ENCODE measurements around the gene CCDC177.

CCDC177 gene

DNA sequence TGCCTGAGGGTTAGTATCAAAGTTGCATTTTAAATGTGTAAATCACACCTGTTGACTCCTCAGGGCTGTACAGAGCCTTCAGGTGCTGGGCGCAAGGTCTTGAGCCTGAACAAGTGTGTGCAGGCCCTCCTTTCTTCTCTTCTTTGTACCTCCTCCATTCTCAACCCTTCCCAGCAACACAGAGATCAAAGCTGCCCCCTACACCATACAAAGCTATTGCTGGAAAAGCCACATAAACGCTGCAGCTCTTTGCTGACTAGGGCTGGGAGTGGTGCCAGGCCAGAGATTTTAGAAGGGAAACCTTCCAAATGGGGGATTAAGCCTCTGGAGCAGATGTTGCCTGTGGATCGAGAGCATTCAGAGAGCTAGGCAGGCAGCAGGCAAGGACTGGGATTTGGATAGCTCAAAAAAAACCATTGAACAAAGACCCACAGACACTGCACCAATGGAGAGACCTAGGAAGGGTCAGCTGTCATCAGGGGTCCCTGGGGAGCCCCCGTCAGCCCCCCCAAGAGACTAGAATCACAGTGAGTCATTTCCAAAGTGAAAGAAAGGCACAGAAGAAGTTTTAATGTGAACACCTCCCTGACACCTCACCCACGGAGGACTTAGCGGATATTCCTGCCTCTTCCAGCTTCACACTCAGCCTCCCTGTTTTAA, 18.5 kb upstream of the CCDC177 start:
- no peak overlapping the region for H3K4me2 ChIP-seq (ENCODE audit: low read depth, low read length, poor library complexity, severe bottlenecking)
- H2AFZ ChIP-seq (ENCODE audit: low read depth, low read length, severe bottlenecking), result no peak overlapping the region
- no peaks in the 10 kb centered on the region for H4K20me1 ChIP-seq (ENCODE audit: low read depth, low read length)
- H3K27me3 ChIP-seq (ENCODE audit: low read length), result no peaks in the 10 kb centered on the region
- no peaks in the 10 kb centered on the region for H3K79me2 ChIP-seq (ENCODE audit: insufficient read depth, low read length)
- H3K9me3 ChIP-seq (ENCODE audit: insufficient read depth, low read length), result no peaks in the 10 kb centered on the region
- H3K36me3 ChIP-seq (ENCODE audit: low read length), result no peaks in the 10 kb centered on the region
- H3K27ac ChIP-seq (ENCODE audit: low read depth, low read length), result no peak overlapping the region
- H3K9ac ChIP-seq (ENCODE audit: low read length), result no peak overlapping the region
- H3K9me2 ChIP-seq (replicated peaks; ENCODE audit: insufficient read depth, low read length), result no peaks in the 10 kb centered on the region
- H3F3A ChIP-seq (ENCODE audit: insufficient read depth), result no peaks in the 10 kb centered on the region
- H3K4me3 ChIP-seq (ENCODE audit: insufficient read depth, low read length, poor library complexity, severe bottlenecking), result no peak overlapping the region
- no peak for TF ChIP-seq EZH2phosphoT487 (conservative IDR thresholded peaks at IDR 0.05; ENCODE audit: low read length)
- TF ChIP-seq, protein P1, sequence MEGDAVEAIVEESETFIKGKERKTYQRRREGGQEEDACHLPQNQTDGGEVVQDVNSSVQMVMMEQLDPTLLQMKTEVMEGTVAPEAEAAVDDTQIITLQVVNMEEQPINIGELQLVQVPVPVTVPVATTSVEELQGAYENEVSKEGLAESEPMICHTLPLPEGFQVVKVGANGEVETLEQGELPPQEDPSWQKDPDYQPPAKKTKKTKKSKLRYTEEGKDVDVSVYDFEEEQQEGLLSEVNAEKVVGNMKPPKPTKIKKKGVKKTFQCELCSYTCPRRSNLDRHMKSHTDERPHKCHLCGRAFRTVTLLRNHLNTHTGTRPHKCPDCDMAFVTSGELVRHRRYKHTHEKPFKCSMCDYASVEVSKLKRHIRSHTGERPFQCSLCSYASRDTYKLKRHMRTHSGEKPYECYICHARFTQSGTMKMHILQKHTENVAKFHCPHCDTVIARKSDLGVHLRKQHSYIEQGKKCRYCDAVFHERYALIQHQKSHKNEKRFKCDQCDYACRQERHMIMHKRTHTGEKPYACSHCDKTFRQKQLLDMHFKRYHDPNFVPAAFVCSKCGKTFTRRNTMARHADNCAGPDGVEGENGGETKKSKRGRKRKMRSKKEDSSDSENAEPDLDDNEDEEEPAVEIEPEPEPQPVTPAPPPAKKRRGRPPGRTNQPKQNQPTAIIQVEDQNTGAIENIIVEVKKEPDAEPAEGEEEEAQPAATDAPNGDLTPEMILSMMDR (IDR thresholded peaks at IDR 0.05; ENCODE audit: insufficient read depth, low read length, poor library complexity, severe bottlenecking), result no peak

DNA sequence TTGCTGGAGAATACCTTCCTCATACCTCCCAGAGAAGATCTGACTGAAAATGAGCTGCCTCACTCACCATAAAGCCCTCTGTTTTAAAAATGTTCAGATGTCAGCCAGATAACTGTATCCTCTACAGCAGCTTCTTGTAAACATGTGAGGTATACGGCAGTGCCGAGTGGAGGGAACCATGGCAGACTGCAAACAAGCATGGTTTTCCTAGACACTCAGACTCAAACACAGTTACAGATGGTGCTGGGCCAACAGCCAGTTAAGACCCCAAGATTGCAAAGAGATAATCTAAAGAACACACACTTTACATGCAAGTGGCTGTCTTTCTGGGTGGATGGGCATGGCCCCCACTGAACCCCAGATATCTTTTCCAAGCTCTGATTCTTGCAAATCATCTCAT, 16.6 kb upstream of the CCDC177 start:
- no peaks in the 10 kb centered on the region for H3F3A ChIP-seq (ENCODE audit: insufficient read depth)
- H3K36me3 ChIP-seq (ENCODE audit: low read length), result no peaks in the 10 kb centered on the region
- H3K4me2 ChIP-seq (ENCODE audit: low read depth, low read length, poor library complexity, severe bottlenecking), result no peak overlapping the region
- TF ChIP-seq, protein P1 (IDR thresholded peaks at IDR 0.05; ENCODE audit: insufficient read depth, low read length, poor library complexity, severe bottlenecking), result no peak
- no peak for TF ChIP-seq EZH2phosphoT487 (conservative IDR thresholded peaks at IDR 0.05; ENCODE audit: low read length)
- H3K9ac ChIP-seq (ENCODE audit: low read length), result no peak overlapping the region
- no peaks in the 10 kb centered on the region for H3K9me2 ChIP-seq (replicated peaks; ENCODE audit: insufficient read depth, low read length)
- no peak overlapping the region for H3K4me3 ChIP-seq (ENCODE audit: insufficient read depth, low read length, poor library complexity, severe bottlenecking)
- H4K20me1 ChIP-seq (ENCODE audit: low read depth, low read length), result no peaks in the 10 kb centered on the region
- no peaks in the 10 kb centered on the region for H3K27me3 ChIP-seq (ENCODE audit: low read length)
- no peak overlapping the region for H3K27ac ChIP-seq (ENCODE audit: low read depth, low read length)
- H3K79me2 ChIP-seq (ENCODE audit: insufficient read depth, low read length), result no peaks in the 10 kb centered on the region
- no peaks in the 10 kb centered on the region for H3K9me3 ChIP-seq (ENCODE audit: insufficient read depth, low read length)
- no peak overlapping the region for H2AFZ ChIP-seq (ENCODE audit: low read depth, low read length, severe bottlenecking)

DNA sequence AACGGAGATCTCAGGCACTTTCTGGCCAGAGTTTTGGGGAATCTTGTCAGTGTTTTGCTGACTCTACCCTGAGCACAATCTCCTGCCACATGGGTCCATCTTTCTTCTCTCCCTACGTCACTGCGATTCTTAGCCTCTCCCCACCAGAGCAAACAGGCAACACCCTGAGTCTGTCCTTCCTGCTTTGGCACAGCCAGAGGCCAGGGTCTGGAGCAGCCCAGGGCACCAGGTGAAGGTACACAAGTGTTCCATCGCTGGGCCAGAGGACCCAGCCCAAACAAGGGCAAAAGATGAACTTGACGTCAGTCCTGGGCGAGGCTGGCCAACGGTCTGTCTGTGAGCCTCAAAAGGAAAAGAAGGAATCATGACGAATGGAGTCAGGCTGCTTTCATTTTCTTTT, 12.7 kb upstream of the CCDC177 start:
- H2AFZ ChIP-seq (ENCODE audit: low read depth, low read length, severe bottlenecking), result no peak overlapping the region
- H3F3A ChIP-seq (ENCODE audit: insufficient read depth), result no peaks in the 10 kb centered on the region
- no peak overlapping the region for H3K4me2 ChIP-seq (ENCODE audit: low read depth, low read length, poor library complexity, severe bottlenecking)

More for the DNA sequence above, 12.7 kb upstream of the CCDC177 start:
- Histone ChIP-seq H3K4me3 (ENCODE audit: insufficient read depth, low read length, poor library complexity, severe bottlenecking) (no peak overlapping the region), H3K9me3 (ENCODE audit: insufficient read depth, low read length) (no peaks in the 10 kb centered on the region), H3K79me2 (ENCODE audit: insufficient read depth, low read length) (no peaks in the 10 kb centered on the region), H4K20me1 (ENCODE audit: low read depth, low read length) (no peaks in the 10 kb centered on the region), H3K9me2 (replicated peaks; ENCODE audit: insufficient read depth, low read length) (no peaks in the 10 kb centered on the region), H3K36me3 (ENCODE audit: low read length) (no peaks in the 10 kb centered on the region), H3K27ac (ENCODE audit: low read depth, low read length) (no peak overlapping the region), H3K27me3 (ENCODE audit: low read length) (no peaks in the 10 kb centered on the region), H3K9ac (ENCODE audit: low read length) (no peak overlapping the region)
- TF ChIP-seq, protein P1 (IDR thresholded peaks at IDR 0.05; ENCODE audit: insufficient read depth, low read length, poor library complexity, severe bottlenecking), result no peak
- no peak for TF ChIP-seq EZH2phosphoT487 (conservative IDR thresholded peaks at IDR 0.05; ENCODE audit: low read length)

All from SU-DHL-6 (cell line).